A673 (cell line): ENCODE results near the gene SPEF1.

Experiments used
- EZH2 ChIP-seq: fragments of 200-600 bp; sonication (generic); IDR thresholded peaks from 2 replicates; pipeline ENCODE4 v1.6.1; 2017; ENCODE audit warnings: borderline replicate concordance, low read depth, mild to moderate bottlenecking, mixed read lengths, antibody characterized with exemption, low read length; ENCODE audit not compliant: poor library complexity, severe bottlenecking
- TF ChIP-seq, protein P1 (sequence below): fragments of 300-800, 200-600 bp; sonication (generic); conservative IDR thresholded peaks from 2 replicates; pipeline ENCODE4 v1.5.1; 2017; ENCODE audit warnings: low read depth, mild to moderate bottlenecking, antibody characterized with exemption, low read length, moderate library complexity, mixed read lengths

DNA sequence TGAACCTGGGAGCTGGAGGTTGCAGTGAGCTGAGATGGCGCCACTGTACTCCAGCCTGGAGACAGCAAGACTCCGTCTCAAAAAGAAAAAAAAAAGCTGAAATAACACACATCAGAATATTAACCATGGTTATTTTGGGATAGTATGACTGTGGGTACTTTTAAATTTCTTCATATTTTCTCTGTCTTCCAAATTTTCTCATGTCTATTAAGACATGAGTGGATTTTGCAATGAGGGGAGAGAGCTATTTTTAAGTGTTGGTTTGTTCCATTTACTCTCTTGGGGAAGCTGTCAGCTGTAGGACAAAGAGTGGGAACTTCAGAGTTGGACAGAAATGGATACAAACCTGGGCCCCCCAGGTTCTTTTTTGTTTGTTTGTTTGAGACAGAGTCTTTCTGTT is 24.0 kb downstream of the SPEF1 start:
- TF ChIP-seq, protein P1, sequence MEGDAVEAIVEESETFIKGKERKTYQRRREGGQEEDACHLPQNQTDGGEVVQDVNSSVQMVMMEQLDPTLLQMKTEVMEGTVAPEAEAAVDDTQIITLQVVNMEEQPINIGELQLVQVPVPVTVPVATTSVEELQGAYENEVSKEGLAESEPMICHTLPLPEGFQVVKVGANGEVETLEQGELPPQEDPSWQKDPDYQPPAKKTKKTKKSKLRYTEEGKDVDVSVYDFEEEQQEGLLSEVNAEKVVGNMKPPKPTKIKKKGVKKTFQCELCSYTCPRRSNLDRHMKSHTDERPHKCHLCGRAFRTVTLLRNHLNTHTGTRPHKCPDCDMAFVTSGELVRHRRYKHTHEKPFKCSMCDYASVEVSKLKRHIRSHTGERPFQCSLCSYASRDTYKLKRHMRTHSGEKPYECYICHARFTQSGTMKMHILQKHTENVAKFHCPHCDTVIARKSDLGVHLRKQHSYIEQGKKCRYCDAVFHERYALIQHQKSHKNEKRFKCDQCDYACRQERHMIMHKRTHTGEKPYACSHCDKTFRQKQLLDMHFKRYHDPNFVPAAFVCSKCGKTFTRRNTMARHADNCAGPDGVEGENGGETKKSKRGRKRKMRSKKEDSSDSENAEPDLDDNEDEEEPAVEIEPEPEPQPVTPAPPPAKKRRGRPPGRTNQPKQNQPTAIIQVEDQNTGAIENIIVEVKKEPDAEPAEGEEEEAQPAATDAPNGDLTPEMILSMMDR, result no peak
- TF ChIP-seq EZH2, result no peak
